Dendritic cell treated with granulocyte-macrophage colony-stimulating factor and Interleukin-4, amounts not matched to agents 40 ng/mL and 50 ng/mL, for 4 days (primary cell): ENCODE data around the gene NEMF.
A peak's percentile ranks its signal among the peaks of the same experiment; 100 is the strongest.
"Not testable (repeated sequence)": the region's sequence is repeated elsewhere in the genome, so short reads cannot be mapped to it uniquely, and the experiment has no call there.

Experiments used
- H3K27ac Mint-ChIP-seq: one replicate; pipeline ENCODE4 v1.8.0; 2022; ENCODE audit warnings: mild to moderate bottlenecking, mixed read lengths
- H3K27me3 Mint-ChIP-seq: one replicate; pipeline ENCODE4 v1.8.0; 2022; ENCODE audit warnings: mild to moderate bottlenecking, mixed read lengths
- H3K36me3 Mint-ChIP-seq: one replicate; pipeline ENCODE4 v1.8.0; 2022; ENCODE audit warnings: low read depth, mixed read lengths
- H3K4me1 Mint-ChIP-seq: one replicate; pipeline ENCODE4 v1.8.0; 2022; ENCODE audit warnings: low read depth, mixed read lengths
- H3K4me3 Mint-ChIP-seq: one replicate; pipeline ENCODE4 v1.8.0; 2022; ENCODE audit warnings: mild to moderate bottlenecking, moderate library complexity, mixed read lengths
- H3K9me3 Mint-ChIP-seq: one replicate; pipeline ENCODE4 v1.8.0; 2022; ENCODE audit warnings: mixed read lengths
- intact Hi-C: fragments of 100-400 bp; cut with micrococcal nuclease; formaldehyde crosslinking; loops from one replicate; pipeline ENCODE4 v1.15.0; 2022

The NEMF gene, protein sequence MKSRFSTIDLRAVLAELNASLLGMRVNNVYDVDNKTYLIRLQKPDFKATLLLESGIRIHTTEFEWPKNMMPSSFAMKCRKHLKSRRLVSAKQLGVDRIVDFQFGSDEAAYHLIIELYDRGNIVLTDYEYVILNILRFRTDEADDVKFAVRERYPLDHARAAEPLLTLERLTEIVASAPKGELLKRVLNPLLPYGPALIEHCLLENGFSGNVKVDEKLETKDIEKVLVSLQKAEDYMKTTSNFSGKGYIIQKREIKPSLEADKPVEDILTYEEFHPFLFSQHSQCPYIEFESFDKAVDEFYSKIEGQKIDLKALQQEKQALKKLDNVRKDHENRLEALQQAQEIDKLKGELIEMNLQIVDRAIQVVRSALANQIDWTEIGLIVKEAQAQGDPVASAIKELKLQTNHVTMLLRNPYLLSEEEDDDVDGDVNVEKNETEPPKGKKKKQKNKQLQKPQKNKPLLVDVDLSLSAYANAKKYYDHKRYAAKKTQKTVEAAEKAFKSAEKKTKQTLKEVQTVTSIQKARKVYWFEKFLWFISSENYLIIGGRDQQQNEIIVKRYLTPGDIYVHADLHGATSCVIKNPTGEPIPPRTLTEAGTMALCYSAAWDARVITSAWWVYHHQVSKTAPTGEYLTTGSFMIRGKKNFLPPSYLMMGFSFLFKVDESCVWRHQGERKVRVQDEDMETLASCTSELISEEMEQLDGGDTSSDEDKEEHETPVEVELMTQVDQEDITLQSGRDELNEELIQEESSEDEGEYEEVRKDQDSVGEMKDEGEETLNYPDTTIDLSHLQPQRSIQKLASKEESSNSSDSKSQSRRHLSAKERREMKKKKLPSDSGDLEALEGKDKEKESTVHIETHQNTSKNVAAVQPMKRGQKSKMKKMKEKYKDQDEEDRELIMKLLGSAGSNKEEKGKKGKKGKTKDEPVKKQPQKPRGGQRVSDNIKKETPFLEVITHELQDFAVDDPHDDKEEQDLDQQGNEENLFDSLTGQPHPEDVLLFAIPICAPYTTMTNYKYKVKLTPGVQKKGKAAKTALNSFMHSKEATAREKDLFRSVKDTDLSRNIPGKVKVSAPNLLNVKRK

DNA sequence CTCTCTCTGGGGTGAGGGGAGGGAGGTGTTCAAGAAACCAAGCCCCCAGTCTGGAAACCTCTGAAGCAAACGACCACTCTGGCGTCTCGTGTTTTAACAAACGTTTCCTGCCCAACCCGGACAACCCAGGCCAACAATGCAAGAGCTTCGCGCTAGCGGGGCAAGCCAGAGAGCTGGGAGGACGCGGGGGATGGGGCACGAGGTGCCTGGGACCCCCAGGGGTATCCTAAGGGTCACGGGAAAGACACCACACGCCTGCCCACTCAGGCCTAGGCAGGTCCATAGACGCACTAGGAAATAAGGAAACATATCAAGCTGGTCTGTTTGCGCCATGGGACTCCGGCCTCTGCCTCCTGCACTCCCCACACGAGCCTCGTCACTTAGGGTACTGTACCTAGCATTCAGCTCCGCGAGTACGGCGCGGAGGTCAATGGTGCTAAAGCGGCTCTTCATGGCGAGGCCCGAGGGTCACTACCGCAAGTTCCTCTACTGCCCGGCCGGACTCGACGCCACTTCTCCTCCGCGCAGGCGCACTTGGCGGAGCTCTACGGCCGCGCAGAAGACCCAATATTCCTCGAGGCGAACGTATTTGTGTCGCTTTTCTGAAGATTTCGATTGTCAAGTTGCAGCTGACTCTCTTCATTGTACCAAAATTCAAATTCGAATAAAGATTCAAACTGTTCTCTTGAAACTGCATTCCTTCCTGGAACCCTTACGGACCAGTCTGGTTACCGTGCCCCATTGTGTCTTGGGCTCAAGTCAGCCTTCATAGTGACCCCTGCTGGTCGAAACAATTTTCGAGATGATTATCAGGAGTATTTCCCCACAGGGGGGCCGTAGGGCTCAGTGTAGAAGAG is at the start of gene NEMF:
Gene NEMF, minus strand, starts transcription at position 488 of the 857 bp plus-strand sequence. Its CDS starts 35 bp downstream, at position 453.
- peaks cover 47% of the 10 kb centered on the region for H3K36me3 Mint-ChIP-seq
- peak within 1 kb of the TSS; percentile 95 for H3K4me3 Mint-ChIP-seq
- intact Hi-C loops, result loop anchor here (1.0 to 5.0 kb wide), 2 partner anchors 10 to 265 kb away; partner anchors contain the start of gene VCPKMT
- peak within 1 kb of the TSS; percentile 99 for H3K27ac Mint-ChIP-seq
- no peaks in the 10 kb centered on the region for H3K9me3 Mint-ChIP-seq
- no peaks in the 10 kb centered on the region for H3K27me3 Mint-ChIP-seq
- H3K4me1 Mint-ChIP-seq, result peaks cover 27% of the 10 kb centered on the region

DNA sequence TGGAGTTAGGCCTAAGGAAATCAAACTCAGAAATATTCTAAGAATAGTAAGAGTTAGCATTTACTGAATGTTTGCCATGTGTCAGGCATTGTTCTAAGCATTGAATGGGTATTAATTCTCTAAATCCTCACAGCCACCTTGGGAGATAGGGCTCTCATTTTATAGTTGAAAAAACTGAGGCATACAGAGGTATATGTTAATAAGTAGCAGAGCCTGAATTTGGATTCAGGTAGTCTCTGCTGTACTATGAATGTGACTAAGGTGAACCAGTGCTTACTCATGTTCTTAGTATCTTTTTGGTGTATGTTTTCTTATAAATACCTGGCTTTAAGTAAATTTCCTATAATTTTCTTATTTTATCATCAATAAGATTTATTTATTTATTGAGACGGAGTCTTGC is 48.4 kb upstream of the NEMF start:
- intact Hi-C loops, result no loop called here
- H3K36me3 Mint-ChIP-seq, result peaks cover 38% of the 10 kb centered on the region
- peaks cover 34% of the 10 kb centered on the region for H3K4me1 Mint-ChIP-seq
- no peak overlapping the region for H3K4me3 Mint-ChIP-seq
- no peak overlapping the region for H3K27ac Mint-ChIP-seq
- no peaks in the 10 kb centered on the region for H3K27me3 Mint-ChIP-seq
- no peaks in the 10 kb centered on the region for H3K9me3 Mint-ChIP-seq

DNA sequence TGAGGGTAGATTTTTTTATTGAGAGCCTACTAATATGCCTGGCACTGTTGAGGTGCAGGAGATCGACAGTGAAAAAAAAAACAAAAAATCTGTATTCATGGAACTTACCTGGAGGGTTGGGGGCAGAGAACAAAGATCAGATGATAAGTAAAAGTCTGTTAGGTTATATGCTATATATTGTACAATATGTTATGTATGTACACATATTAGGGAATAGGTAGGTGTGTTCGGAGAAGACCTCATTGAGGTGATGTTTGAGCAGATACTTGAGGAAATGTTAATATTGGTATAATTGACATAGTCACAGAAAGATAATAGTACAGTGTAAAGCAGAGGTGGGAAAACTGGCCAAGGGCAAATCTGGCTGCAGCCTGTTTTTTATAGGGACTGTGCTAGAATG is 45.9 kb upstream of the NEMF start:
- Mint-ChIP-seq H3K36me3 (peaks cover 63% of the 10 kb centered on the region), H3K4me1 (peaks cover 37% of the 10 kb centered on the region), H3K4me3 (no peak overlapping the region), H3K27ac (peak overlapping the region; percentile 10), H3K27me3 (no peaks in the 10 kb centered on the region), H3K9me3 (no peaks in the 10 kb centered on the region)
- intact Hi-C loops, result loop anchor here (5.0 kb wide), 1 partner anchor 34 kb away; no protein-coding TSS in a partner anchor

DNA sequence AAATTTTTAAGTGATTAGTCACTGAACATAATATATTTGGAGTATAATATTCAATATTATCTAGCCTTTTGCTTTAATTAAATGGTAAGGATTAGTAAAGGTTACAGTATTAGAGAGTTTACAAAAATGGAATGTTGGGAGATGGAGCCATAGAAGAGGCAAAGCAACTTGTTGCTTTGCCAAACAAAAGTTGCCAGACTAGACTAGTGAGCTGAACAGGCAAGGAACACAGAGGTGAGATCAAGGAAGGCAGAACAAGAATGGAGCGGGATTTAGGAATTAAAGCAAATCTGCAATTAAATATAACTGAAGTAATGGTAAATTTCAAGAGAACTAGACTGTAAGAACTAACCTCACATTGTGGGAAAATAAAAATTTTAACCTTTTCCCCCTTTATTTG is 45.4 kb upstream of the NEMF start:
- no peak overlapping the region for H3K4me3 Mint-ChIP-seq
- intact Hi-C loops, result loop anchor here (5.0 kb wide), 1 partner anchor 34 kb away; no protein-coding TSS in a partner anchor
- no peaks in the 10 kb centered on the region for H3K9me3 Mint-ChIP-seq
- peak overlapping the region; percentile 10 for H3K27ac Mint-ChIP-seq
- peaks cover 37% of the 10 kb centered on the region for H3K4me1 Mint-ChIP-seq
- no peaks in the 10 kb centered on the region for H3K27me3 Mint-ChIP-seq
- H3K36me3 Mint-ChIP-seq, result peaks cover 67% of the 10 kb centered on the region

DNA sequence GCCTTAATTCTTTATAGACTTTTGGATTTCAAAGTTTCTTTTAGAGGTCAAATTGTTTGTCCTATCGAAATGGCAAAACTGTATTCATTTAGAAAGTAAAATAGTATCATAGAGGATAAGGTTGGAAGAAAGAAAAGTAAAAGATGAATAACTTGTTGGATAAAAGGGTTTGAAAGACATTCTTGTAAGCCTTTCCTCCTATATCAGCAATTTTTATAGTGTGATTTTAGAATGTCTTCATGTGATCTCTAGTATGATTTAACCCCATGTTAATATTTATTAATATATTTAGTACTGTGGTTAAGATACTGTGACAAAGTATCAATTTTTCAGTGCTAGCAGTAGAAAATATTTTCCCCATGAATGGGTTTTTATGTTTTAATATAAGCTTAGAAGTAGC is 44.8 kb upstream of the NEMF start:
- Mint-ChIP-seq H3K4me1 (peaks cover 38% of the 10 kb centered on the region), H3K36me3 (peaks cover 67% of the 10 kb centered on the region), H3K9me3 (no peaks in the 10 kb centered on the region), H3K27me3 (no peaks in the 10 kb centered on the region), H3K4me3 (peak overlapping the region; percentile 59), H3K27ac (peak overlapping the region; percentile 99)
- intact Hi-C loops, result loop anchor here (5.0 kb wide), 1 partner anchor 35 kb away; no protein-coding TSS in a partner anchor

DNA sequence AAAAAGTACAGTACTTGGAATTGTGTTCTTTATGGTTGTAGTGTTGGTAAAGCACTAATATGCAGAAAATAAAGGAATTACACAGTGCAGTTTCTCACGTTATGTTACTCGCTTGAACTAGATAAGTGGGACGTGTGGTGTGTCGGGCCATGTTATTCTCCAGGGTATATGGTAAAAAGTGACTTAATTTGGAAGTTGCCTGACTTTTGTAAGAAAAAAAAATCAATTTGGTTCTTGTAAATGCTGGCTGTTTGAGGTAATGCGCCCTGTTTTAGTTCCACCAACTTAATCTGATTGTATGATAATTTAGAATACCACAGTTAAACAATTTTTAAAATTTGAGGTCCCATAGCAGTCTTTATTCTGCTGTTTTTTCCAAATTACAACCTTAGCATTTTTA is 44.4 kb upstream of the NEMF start:
- Mint-ChIP-seq H3K27me3 (no peaks in the 10 kb centered on the region), H3K27ac (peak overlapping the region; percentile 99), H3K36me3 (peaks cover 67% of the 10 kb centered on the region), H3K4me3 (peak overlapping the region; percentile 59), H3K9me3 (no peaks in the 10 kb centered on the region), H3K4me1 (peaks cover 38% of the 10 kb centered on the region)
- intact Hi-C loops, result loop anchor here (5.0 kb wide), 1 partner anchor 35 kb away; no protein-coding TSS in a partner anchor

DNA sequence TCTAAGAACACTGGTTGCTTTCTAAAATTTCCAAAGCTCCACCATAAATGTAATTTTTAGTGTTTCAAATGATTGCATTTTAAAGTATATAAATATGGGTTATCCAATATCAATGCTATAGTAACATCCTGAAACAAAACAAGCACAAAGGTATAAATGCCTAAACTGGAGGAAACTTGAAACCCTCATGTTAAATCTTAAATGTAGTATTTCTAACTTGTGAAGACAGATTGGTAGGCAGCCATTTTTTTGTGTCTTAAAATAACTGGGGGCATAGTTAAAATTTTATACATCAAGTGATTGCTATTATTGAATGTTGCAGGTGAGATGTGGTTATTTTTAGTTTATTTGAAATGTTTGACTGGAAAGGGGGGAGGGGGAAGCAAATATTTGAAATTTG is 43.7 kb upstream of the NEMF start:
- intact Hi-C loops, result loop anchor here (5.0 kb wide), 1 partner anchor 36 kb away; no protein-coding TSS in a partner anchor
- peak overlapping the region; percentile 99 for H3K27ac Mint-ChIP-seq

DNA sequence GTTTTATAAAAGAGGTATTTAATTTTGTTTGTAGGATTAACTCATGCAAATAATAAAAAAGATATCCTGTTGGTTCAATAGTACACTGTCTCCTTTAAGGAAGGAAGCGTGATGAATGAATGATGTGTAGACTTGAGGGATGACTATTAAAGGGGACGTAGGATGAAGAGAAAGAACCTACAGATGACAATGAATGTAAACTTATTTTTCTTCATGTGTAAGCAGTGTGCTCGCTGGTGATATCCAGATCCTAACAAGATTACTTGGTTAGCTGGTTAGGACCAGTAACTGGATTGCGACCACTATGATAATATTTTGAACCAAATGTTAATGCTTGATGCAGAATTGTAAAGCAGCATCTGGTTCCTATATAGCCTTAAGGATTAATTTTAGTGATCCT is 42.9 kb upstream of the NEMF start:
- Mint-ChIP-seq H3K36me3 (peaks cover 66% of the 10 kb centered on the region), H3K4me1 (peaks cover 42% of the 10 kb centered on the region), H3K4me3 (peak overlapping the region; percentile 83), H3K27ac (peak overlapping the region; percentile 99), H3K27me3 (no peaks in the 10 kb centered on the region), H3K9me3 (no peaks in the 10 kb centered on the region)
- intact Hi-C loops, result loop anchor here (5.0 kb wide), 1 partner anchor 37 kb away; no protein-coding TSS in a partner anchor

More for the DNA sequence above, 43.7 kb upstream of the NEMF start:
- peaks cover 66% of the 10 kb centered on the region for H3K36me3 Mint-ChIP-seq
- H3K27me3 Mint-ChIP-seq, H3K9me3 Mint-ChIP-seq: not testable (repeated sequence)
- peak overlapping the region; percentile 83 for H3K4me3 Mint-ChIP-seq
- H3K4me1 Mint-ChIP-seq, result peaks cover 42% of the 10 kb centered on the region

DNA sequence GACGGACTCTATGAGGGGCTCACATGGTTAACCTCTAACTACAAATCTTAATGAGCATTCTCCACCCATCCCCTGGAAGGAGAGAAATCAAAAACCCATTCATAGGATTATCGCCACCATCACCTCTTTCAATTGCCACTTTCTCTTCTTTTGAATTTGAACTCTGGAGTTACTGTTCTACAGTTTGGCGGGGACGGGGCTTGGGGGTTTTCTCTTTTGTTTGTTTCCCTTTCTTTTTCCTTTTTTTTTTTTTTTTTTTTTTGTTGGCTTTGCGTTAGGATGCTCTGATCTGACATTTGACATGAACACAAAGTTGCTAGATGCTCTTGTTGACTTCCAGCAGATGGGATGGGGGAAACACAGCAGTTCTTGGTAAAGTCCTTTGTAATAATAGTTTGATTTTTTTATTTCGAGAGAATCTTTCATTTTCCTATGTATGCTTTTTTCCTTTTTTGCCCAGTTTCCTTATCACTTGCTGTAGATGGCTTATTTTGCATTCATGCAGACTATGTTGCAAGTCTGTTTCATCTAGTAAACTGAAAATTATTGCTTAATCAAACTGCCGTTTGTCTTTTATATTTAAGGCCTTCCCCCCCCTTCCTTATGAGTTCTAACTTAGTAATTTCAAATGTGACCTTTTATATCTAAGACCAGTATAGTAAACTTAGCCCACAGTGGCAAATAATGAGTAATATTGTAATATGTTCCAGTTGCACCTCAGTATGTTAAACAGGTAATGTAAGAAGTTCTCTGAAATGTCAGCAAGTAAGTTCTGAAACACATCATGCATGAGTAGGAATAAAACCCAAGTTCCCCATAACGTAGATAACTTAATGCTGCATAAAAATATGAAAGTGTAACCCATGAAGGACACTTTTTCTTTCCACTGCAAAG is 41.9 kb upstream of the NEMF start:
- peak overlapping the region; percentile 99 for H3K27ac Mint-ChIP-seq
- intact Hi-C loops, result loop anchor here (5.0 kb wide), 2 partner anchors 38 to 168 kb away; no protein-coding TSS in a partner anchor
- not testable (repeated sequence) for H3K27me3 Mint-ChIP-seq, H3K9me3 Mint-ChIP-seq
- H3K36me3 Mint-ChIP-seq, result peaks cover 66% of the 10 kb centered on the region
- peaks cover 42% of the 10 kb centered on the region for H3K4me1 Mint-ChIP-seq
- peak overlapping the region; percentile 83 for H3K4me3 Mint-ChIP-seq

DNA sequence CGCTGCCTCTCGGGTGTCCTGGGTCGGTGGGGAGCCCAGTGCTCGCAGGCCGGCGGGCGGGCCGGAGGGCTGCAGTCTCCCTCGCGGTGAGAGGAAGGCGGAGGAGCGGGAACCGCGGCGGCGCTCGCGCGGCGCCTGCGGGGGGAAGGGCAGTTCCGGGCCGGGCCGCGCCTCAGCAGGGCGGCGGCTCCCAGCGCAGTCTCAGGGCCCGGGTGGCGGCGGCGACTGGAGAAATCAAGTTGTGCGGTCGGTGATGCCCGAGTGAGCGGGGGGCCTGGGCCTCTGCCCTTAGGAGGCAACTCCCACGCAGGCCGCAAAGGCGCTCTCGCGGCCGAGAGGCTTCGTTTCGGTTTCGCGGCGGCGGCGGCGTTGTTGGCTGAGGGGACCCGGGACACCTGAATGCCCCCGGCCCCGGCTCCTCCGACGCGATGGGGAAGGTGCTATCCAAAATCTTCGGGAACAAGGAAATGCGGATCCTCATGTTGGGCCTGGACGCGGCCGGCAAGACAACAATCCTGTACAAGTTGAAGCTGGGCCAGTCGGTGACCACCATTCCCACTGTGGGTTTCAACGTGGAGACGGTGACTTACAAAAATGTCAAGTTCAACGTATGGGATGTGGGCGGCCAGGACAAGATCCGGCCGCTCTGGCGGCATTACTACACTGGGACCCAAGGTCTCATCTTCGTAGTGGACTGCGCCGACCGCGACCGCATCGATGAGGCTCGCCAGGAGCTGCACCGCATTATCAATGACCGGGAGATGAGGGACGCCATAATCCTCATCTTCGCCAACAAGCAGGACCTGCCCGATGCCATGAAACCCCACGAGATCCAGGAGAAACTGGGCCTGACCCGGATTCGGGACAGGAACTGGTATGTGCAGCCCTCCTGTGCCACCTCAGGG is 41.0 kb upstream of the NEMF start:
- Mint-ChIP-seq H3K4me3 (peak overlapping the region; percentile 83), H3K36me3 (peaks cover 63% of the 10 kb centered on the region), H3K4me1 (peaks cover 39% of the 10 kb centered on the region), H3K9me3 (no peaks in the 10 kb centered on the region), H3K27ac (peak overlapping the region; percentile 99), H3K27me3 (no peaks in the 10 kb centered on the region)
- intact Hi-C loops, result loop anchor here (2.0 to 5.0 kb wide), 3 partner anchors 77 to 169 kb away; no protein-coding TSS in a partner anchor

DNA sequence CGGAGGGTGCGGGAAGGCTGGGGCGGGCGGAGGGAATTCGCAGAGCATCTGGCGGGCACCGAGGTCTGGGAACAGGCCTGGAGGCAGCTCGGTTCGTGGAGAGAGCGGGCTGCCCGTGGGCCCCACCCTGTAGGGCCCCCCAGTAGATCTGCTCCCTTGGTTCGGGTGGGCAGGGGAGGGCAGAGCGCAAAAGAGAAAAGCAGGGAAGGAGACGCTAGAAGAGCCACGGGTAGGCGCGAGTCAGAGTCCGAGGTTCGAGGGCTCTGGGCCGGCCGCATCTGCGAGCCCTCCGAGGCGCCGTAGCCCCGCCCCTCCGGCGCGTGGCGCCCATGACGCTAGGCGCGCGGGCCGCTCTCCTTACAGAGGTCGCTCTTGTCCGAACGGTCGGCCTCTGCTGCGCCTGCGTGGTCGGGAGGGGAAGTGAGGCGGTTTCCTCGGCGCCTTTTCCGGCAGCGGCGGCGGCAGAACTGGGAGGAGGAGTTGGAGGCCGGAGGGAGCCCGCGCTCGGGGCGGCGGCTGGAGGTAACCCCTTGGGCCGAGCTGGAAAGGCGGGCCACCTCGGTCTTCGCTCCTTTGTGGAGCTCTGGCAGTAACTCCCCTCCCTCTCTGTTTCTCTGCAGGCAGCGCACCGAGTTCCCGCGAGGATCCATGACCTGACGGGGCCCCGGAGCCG is 40.2 kb upstream of the NEMF start, which contains the start of gene ARF6:
Gene ARF6, plus strand, starts transcription at position 447 of the 673 bp plus-strand sequence. CDS start 655 bp downstream, outside the sequence.
- H3K27me3 Mint-ChIP-seq, result no peaks in the 10 kb centered on the region
- H3K36me3 Mint-ChIP-seq, result peaks cover 55% of the 10 kb centered on the region
- H3K27ac Mint-ChIP-seq, result peak within 1 kb of the TSS; percentile 99
- peaks cover 31% of the 10 kb centered on the region for H3K4me1 Mint-ChIP-seq
- intact Hi-C loops, result loop anchor here (1.0 to 5.0 kb wide), 5 partner anchors 12 to 170 kb away; no protein-coding TSS in a partner anchor
- peak within 1 kb of the TSS; percentile 83 for H3K4me3 Mint-ChIP-seq
- H3K9me3 Mint-ChIP-seq, result no peaks in the 10 kb centered on the region
